K562 (cell line): Measurements from ENCODE around the gene SAMD4A. TPM values are rescaled to one million over a fixed set of nuclear protein-coding genes. Genes with fewer than 3 reads are reported as not detected.

Experiments used
- ATAC-seq: fragments of 200-7000 bp; cut with Tn5 transposase; 3 replicates; pipeline ENCODE4 v1.9.1; 2020; ENCODE audit warnings: moderate library complexity
- BruUV-seq: library from RNA; stranded (reverse); fragments of 400-500 nt; replicated peaks from 2 replicates; lab custom pipeline; 2021; lab: Mats Ljungman, UMichigan
- CTCF ChIA-PET: fragments of 300-600 bp; formaldehyde crosslinking; extraction: SDS; loops from one replicate; lab custom pipeline; 2021; ENCODE audit warnings: low intra/inter-chr PET ratio; lab: Yijun Ruan, JAX
- POLR2A ChIA-PET: fragments of 300-600, 350-650 bp; sonication (Branson Sonifier 250); formaldehyde crosslinking; extraction: SDS; loops from one replicate; lab custom pipeline; 2021; ENCODE audit warnings: antibody characterized with exemption, inconsistent platforms; lab: Yijun Ruan, JAX
- DNase-seq, 4 experiments: peaks; one replicate each; pipeline versions ENCODE4 v3.0.0 to v3.0.0-alpha.2; 2011 to 2018; ENCODE audit warnings: low spot score in 3 of 4, mixed read lengths in 3 of 4; ENCODE audit errors: extremely low read depth in 1 of 4
- FAIRE-seq: peaks from 2 replicates; lab custom pipeline; 2011; peaks lifted over from hg19 to GRCh38; lab: Jason Lieb, UNC
- H2AFZ ChIP-seq: 2 replicates; pipeline ENCODE4 v1.6.0; 2011; ENCODE audit warnings: low read depth, low read length, control low read depth, inconsistent platforms
- H3K27ac ChIP-seq: fragments of 200-600 bp; 3 replicates; pipeline ENCODE4 v1.8.0; 2011; ENCODE audit warnings: low read depth, mild to moderate bottlenecking, control low read depth, inconsistent platforms, low read length, moderate library complexity, mixed read lengths; ENCODE audit errors: extremely low read depth
- H3K27me3 ChIP-seq, 2 experiments: fragments of 300-600 bp in 1 of 2; 2 replicates in 1 of 2; 3 replicates in 1 of 2; pipeline versions ENCODE4 v1.6.0 to v1.8.0; 2011; ENCODE audit warnings: inconsistent platforms in 2 of 2, low read length in 2 of 2, mild to moderate bottlenecking in 1 of 2, mixed read lengths in 1 of 2, moderate library complexity in 1 of 2; ENCODE audit not compliant: control insufficient read depth in 2 of 2, insufficient read depth in 2 of 2
- H3K36me3 ChIP-seq: fragments of 300-600 bp; 3 replicates; pipeline ENCODE4 v1.8.0; 2011; ENCODE audit warnings: mild to moderate bottlenecking, low read length, inconsistent platforms; ENCODE audit not compliant: control insufficient read depth, insufficient read depth
- H3K4me1 ChIP-seq, 2 experiments: fragments of 200-600 bp in 1 of 2; replicated peaks in 1 of 2; 2 replicates in 1 of 2; 3 replicates in 1 of 2; pipeline versions ENCODE4 v1.5.1 to v1.8.0; 2011; ENCODE audit warnings: inconsistent platforms in 2 of 2, low read length in 2 of 2, mild to moderate bottlenecking in 1 of 2, mixed read lengths in 1 of 2, moderate library complexity in 1 of 2; ENCODE audit not compliant: control insufficient read depth in 2 of 2, insufficient read depth in 2 of 2
- H3K4me2 ChIP-seq: 2 replicates; pipeline ENCODE4 v1.6.1; 2011; ENCODE audit warnings: low read length, control low read depth, inconsistent platforms, mixed read lengths; ENCODE audit not compliant: insufficient read depth
- H3K4me3 ChIP-seq: fragments of 200-600 bp; sonication (generic), shearing (Covaris generic); 2 replicates; pipeline ENCODE4 v1.5.1; 2016; ENCODE audit warnings: control low read depth, inconsistent platforms
- H3K79me2 ChIP-seq: fragments of 200-600 bp; 3 replicates; pipeline ENCODE4 v1.8.0; 2011; ENCODE audit warnings: low read length, inconsistent platforms; ENCODE audit not compliant: control insufficient read depth, insufficient read depth
- H3K9ac ChIP-seq, 2 experiments: 2 replicates each; pipeline versions ENCODE4 v1.6.0 to v1.6.1; 2011; ENCODE audit warnings: low read depth in 2 of 2, low read length in 2 of 2, control low read depth in 1 of 2, inconsistent platforms in 1 of 2, mild to moderate bottlenecking in 1 of 2, mixed read lengths in 1 of 2; ENCODE audit not compliant: insufficient read depth in 1 of 2
- H3K9me1 ChIP-seq: one replicate; pipeline ENCODE4 v1.6.0; 2011; ENCODE audit warnings: inconsistent platforms, mild to moderate bottlenecking, low read length, moderate library complexity; ENCODE audit not compliant: control insufficient read depth, insufficient read depth
- H3K9me3 ChIP-seq: replicated peaks from 2 replicates; pipeline ENCODE4 v1.5.1; 2011; ENCODE audit warnings: low read depth, low read length, inconsistent platforms; ENCODE audit not compliant: control insufficient read depth, insufficient read depth
- H4K20me1 ChIP-seq: replicated peaks from 2 replicates; pipeline ENCODE4 v1.6.1; 2011; ENCODE audit warnings: low read length, inconsistent platforms, mixed read lengths; ENCODE audit not compliant: control insufficient read depth, insufficient read depth
- BCOR ChIP-seq: fragments of 450-650 bp; IDR thresholded peaks from 2 replicates; pipeline ENCODE4 v1.6.1; 2016
- JUND ChIP-seq, 2 experiments: IDR thresholded peaks; 2 replicates in 1 of 2; 3 replicates in 1 of 2; pipeline ENCODE4 v1.6.1; 2011; ENCODE audit warnings: borderline replicate concordance in 2 of 2, low read depth in 2 of 2, low read length in 2 of 2, improper control_type of control experiment in 1 of 2, missing biosample characterization in 1 of 2, missing genetic modification characterization in 1 of 2, missing genetic modification reagents in 1 of 2
- MBD2 ChIP-seq: sonication (generic); IDR thresholded peaks from 2 replicates; pipeline ENCODE4 v1.6.1; 2016; ENCODE audit warnings: low read depth, borderline replicate concordance
- MYBL2 ChIP-seq, 2 experiments: fragments of 450-650 bp in 1 of 2; sonication (generic) in 1 of 2; formaldehyde crosslinking in 1 of 2; IDR thresholded peaks; 2 replicates each; pipeline versions ENCODE4 v1.6.1 to v1.8.1; 2017 to 2022; ENCODE audit warnings: borderline replicate concordance in 1 of 2, inconsistent platforms in 1 of 2, low read depth in 1 of 2, mild to moderate bottlenecking in 1 of 2, missing genetic modification reagents in 1 of 2, moderate library complexity in 1 of 2
- PHF8 ChIP-seq: fragments of 200-600 bp; sonication (generic); IDR thresholded peaks from 2 replicates; pipeline ENCODE4 v1.6.1; 2012; ENCODE audit warnings: mixed run types, mild to moderate bottlenecking, inconsistent platforms, low read length, moderate library complexity, borderline replicate concordance
- RNF2 ChIP-seq: sonication (generic); IDR thresholded peaks from 2 replicates; pipeline ENCODE4 v1.6.1; 2016
- SIN3A ChIP-seq, 2 experiments: fragments of 150-350 bp in 1 of 2; IDR thresholded peaks; 2 replicates each; pipeline ENCODE4 v1.6.1; 2011 to 2016; ENCODE audit warnings: borderline replicate concordance in 2 of 2, low read depth in 2 of 2, low read length in 2 of 2, mild to moderate bottlenecking in 2 of 2, moderate library complexity in 2 of 2; ENCODE audit not compliant: control insufficient read depth in 1 of 2
- TAF15 ChIP-seq: fragments of 200-400 bp; formaldehyde crosslinking; IDR thresholded peaks from 2 replicates; pipeline ENCODE4 v1.6.1; 2017; ENCODE audit warnings: mild to moderate bottlenecking, low read depth, low read length, moderate library complexity
- THRA ChIP-seq: fragments of 450-650 bp; IDR thresholded peaks from 2 replicates; pipeline ENCODE4 v1.6.1; 2017; ENCODE audit warnings: mild to moderate bottlenecking, moderate library complexity
- ZNF143 ChIP-seq: sonication (generic); formaldehyde crosslinking; IDR thresholded peaks from 2 replicates; pipeline ENCODE4 v1.9.0; 2022; ENCODE audit warnings: mild to moderate bottlenecking, missing genetic modification reagents
- ZNF253 ChIP-seq: fragments of 250-450 bp; sonication (Bioruptor Pico); conservative IDR thresholded peaks from 2 replicates; pipeline ENCODE4 v1.6.1; 2021; ENCODE audit warnings: mild to moderate bottlenecking
- ZNF41 ChIP-seq: fragments of 250-450 bp; sonication (Bioruptor Pico); conservative IDR thresholded peaks from 2 replicates; pipeline ENCODE4 v1.4.0; 2020; ENCODE audit warnings: mild to moderate bottlenecking
- WGBS: fragments of 100-300 bp; shearing (Covaris generic); methylation state at CpG from one replicate; pipeline ENCODE4 v1.1.6; 2016; ENCODE audit warnings: low coverage, mixed read lengths; ENCODE audit not compliant: insufficient coverage; ENCODE audit errors: missing lambda C conversion rate; 5-methylcytosine and 5-hydroxymethylcytosine counted together
- in situ Hi-C: fragments of 300-500 bp; cut with MboI; formaldehyde crosslinking; loops from 4 replicates; pipeline ENCODE4 v1.15.0; 2018; ENCODE audit warnings: inconsistent platforms, mixed read lengths
- intact Hi-C: fragments of 100-400 bp; cut with micrococcal nuclease; formaldehyde crosslinking; loops from 2 replicates; pipeline ENCODE4 v1.14.2; 2022
- polyA plus RNA-seq, 8 experiments: library from polyadenylated mRNA; depleted of rRNA in 4 of 8; stranded (reverse) in 5 of 8; unstranded in 3 of 8; fragments of >200 nt; fragmentation: Nextera tagmentation in 2 of 8; fragmentation: Illumina TruSeq in 1 of 8; extraction: Ambion mirVana in 2 of 8; extraction: Trizol in 1 of 8; gene quantifications; 2 replicates each; pipeline versions ENCODE4 v1.2.1 to v1.2.3, GENCODE V29; 2011 to 2014; ENCODE audit warnings: inconsistent platforms in 1 of 8, missing spikeins in 1 of 8
- total RNA-seq, 7 experiments: library from RNA; depleted of rRNA in 6 of 7; stranded (reverse); fragments of >200 nt in 6 of 7; fragmentation: Illumina TruSeq in 2 of 7; extraction: Trizol in 2 of 7; gene quantifications; 2 replicates each; pipeline versions ENCODE4 v1.2.1 to v1.2.3, GENCODE V29; 2011 to 2021; ENCODE audit warnings: low replicate concordance in 1 of 7
- TF ChIP-seq, protein P1 (sequence below), 2 experiments: fragments of 450-650 bp in 1 of 2; IDR thresholded peaks; 2 replicates each; pipeline ENCODE4 v1.6.1; 2011 to 2017; ENCODE audit warnings: low read depth in 2 of 2, antibody characterized with exemption in 1 of 2, borderline replicate concordance in 1 of 2, low read length in 1 of 2, mild to moderate bottlenecking in 1 of 2, mixed read lengths in 1 of 2; ENCODE audit not compliant: control insufficient read depth in 1 of 2

Gene SAMD4A
- total and polyA plus RNA-seq, 9 of the 15 experiments (the other 6 are each of a cell fraction or from before 2014, with no cell fraction given): 0.66 to 6.8 (median 3.3) TPM

DNA sequence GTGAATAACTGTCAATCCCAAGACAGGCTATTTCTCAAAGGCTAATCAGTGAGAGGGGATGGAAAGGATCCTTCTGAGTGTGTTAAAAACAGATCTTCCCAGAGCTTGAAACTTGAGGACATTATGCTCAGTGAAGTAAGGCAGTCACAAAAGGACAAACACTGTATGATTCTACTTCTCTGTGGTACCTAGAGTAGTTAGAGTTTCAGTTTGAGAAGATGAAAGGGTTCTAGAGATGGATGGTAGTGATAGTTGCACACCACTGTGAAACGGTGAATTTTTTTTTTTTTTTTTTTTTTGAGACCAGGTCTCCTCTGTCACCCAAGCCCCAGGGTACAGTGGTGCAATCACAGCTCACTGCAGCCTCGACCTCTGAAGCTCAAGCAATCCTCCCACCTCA lies 133.8 kb downstream of the SAMD4A start:
- Histone ChIP-seq H3K4me1 (peaks cover 0 to 5% of the 10 kb centered on the region in 2 experiments; a peak in 3 of 5 replicates), H3K4me3 (no peak overlapping the region), H2AFZ (no peak overlapping the region), H3K79me2 (peaks cover 7% of the 10 kb centered on the region), H3K36me3 (peaks cover 32% of the 10 kb centered on the region; the same call in 2 of the 3 replicates), H4K20me1 (0 out of 2 replicates have a peak, but pooled peaks cover 4% of the 10 kb centered on the region), H3K4me2 (no peak overlapping the region), H3K9me3 (no peaks in the 10 kb centered on the region), H3K27me3 (no peaks in the 10 kb centered on the region), H3K9ac (no peak overlapping the region), H3K9me1 (no peaks in the 10 kb centered on the region), H3K27ac (no peak overlapping the region)
- in situ Hi-C loops (no loop called here), intact Hi-C loops (no loop called here)
- WGBS: 50% methylated on average over 1 of the region's 2 CpGs
- DNase-seq: no peak
- no TSS peak for BruUV-seq
- ChIA-PET CTCF (no interaction called here), POLR2A (interaction anchor here (1.2 to 1.6 kb wide), 2 partner anchors 10 to 69 kb away, joined by 3 to 4 read pairs; no protein-coding TSS in a partner anchor)
- no peak for FAIRE-seq
- TF ChIP-seq RNF2 (no peak), BCOR (no peak), ZNF143 (no peak), TAF15 (no peak), THRA (no peak), MYBL2 (IDR thresholded peaks at IDR 0.05; ENCODE audit: low read depth) (no peak), MYBL2 (CRISPR knock-in tag; IDR thresholded peaks at IDR 0.05; ENCODE audit: borderline replicate concordance) (no peak), ZNF253 (CRISPR knock-in tag) (no peak), ZNF41 (CRISPR knock-in tag) (no peak), PHF8 (no peak), JUND (IDR thresholded peaks at IDR 0.05; ENCODE audit: borderline replicate concordance, low read depth, low read length) (no peak), JUND (tag; IDR thresholded peaks at IDR 0.05; ENCODE audit: borderline replicate concordance, low read depth, low read length) (no peak), SIN3A (IDR thresholded peaks at IDR 0.05; ENCODE audit: borderline replicate concordance in 2 of 2, control insufficient read depth in 1 of 2, low read depth in 2 of 2, low read length in 2 of 2) (no peak), MBD2 (no peak)
- TF ChIP-seq, protein P1, sequence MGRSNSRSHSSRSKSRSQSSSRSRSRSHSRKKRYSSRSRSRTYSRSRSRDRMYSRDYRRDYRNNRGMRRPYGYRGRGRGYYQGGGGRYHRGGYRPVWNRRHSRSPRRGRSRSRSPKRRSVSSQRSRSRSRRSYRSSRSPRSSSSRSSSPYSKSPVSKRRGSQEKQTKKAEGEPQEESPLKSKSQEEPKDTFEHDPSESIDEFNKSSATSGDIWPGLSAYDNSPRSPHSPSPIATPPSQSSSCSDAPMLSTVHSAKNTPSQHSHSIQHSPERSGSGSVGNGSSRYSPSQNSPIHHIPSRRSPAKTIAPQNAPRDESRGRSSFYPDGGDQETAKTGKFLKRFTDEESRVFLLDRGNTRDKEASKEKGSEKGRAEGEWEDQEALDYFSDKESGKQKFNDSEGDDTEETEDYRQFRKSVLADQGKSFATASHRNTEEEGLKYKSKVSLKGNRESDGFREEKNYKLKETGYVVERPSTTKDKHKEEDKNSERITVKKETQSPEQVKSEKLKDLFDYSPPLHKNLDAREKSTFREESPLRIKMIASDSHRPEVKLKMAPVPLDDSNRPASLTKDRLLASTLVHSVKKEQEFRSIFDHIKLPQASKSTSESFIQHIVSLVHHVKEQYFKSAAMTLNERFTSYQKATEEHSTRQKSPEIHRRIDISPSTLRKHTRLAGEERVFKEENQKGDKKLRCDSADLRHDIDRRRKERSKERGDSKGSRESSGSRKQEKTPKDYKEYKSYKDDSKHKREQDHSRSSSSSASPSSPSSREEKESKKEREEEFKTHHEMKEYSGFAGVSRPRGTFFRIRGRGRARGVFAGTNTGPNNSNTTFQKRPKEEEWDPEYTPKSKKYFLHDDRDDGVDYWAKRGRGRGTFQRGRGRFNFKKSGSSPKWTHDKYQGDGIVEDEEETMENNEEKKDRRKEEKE (IDR thresholded peaks at IDR 0.05; ENCODE audit: borderline replicate concordance in 1 of 2, control insufficient read depth in 1 of 2, low read depth in 2 of 2, low read length in 1 of 2): no peak
- no peak; the same call in 2 of the 3 replicates for ATAC-seq
